Measurements from ENCODE around the gene TEKT5. TPM values are rescaled to one million over a fixed set of nuclear protein-coding genes. Genes with fewer than 3 reads are reported as not detected.
A peak's percentile ranks its signal among the peaks of the same experiment; 100 is the strongest.
"Not testable (repeated sequence)": the region's sequence is repeated elsewhere in the genome, so short reads cannot be mapped to it uniquely, and the experiment has no call there.

Gene TEKT5
- total RNA-seq, 1 experiment from 2014 or later: not detected

- H3K9me3 ChIP-seq (replicated peaks): no peaks in the 10 kb centered on the region
- H3K4me3 ChIP-seq: no peak overlapping the region
- no peaks in the 10 kb centered on the region for H3K4me1 ChIP-seq (replicated peaks)
- no peaks in the 10 kb centered on the region for H3K36me3 ChIP-seq
- no peaks in the 10 kb centered on the region for H3K27me3 ChIP-seq (replicated peaks)
- no peak for DNase-seq (ENCODE audit: low read depth in 1 of 2, low spot score in 2 of 2)
- no peak overlapping the region for H3K27ac ChIP-seq
Observed at GRCh38 chr16:10679921-10680320, 14.8 kb downstream of the TEKT5 start.

GRCh38 chr16:10679441-10679840, 15.3 kb downstream of the TEKT5 start:
- H3K27me3 ChIP-seq (replicated peaks); DNase-seq (ENCODE audit: low read depth in 1 of 2, low spot score in 2 of 2); H3K36me3 ChIP-seq; H3K9me3 ChIP-seq (replicated peaks); H3K4me1 ChIP-seq (replicated peaks); H3K27ac ChIP-seq; H3K4me3 ChIP-seq: not testable (repeated sequence)

GRCh38 chr16:10678655-10679054, 16.1 kb downstream of the TEKT5 start:
- H3K27me3 ChIP-seq (replicated peaks): no peaks in the 10 kb centered on the region
- H3K9me3 ChIP-seq (replicated peaks): no peaks in the 10 kb centered on the region
- H3K36me3 ChIP-seq: no peaks in the 10 kb centered on the region
- DNase-seq (ENCODE audit: low read depth in 1 of 2, low spot score in 2 of 2): no peak
- no peak overlapping the region for H3K4me3 ChIP-seq
- no peaks in the 10 kb centered on the region for H3K4me1 ChIP-seq (replicated peaks)
- H3K27ac ChIP-seq: no peak overlapping the region

GRCh38 chr16:10676284-10676683, 18.4 kb downstream of the TEKT5 start:
- DNase-seq (ENCODE audit: low read depth in 1 of 2, low spot score in 2 of 2): no peak
- Histone ChIP-seq H3K27ac (no peak overlapping the region), H3K4me3 (no peak overlapping the region), H3K27me3 (replicated peaks) (0 out of 2 replicates have a peak, but pooled peaks cover 3% of the 10 kb centered on the region), H3K4me1 (replicated peaks) (no peaks in the 10 kb centered on the region), H3K9me3 (replicated peaks) (no peaks in the 10 kb centered on the region), H3K36me3 (no peaks in the 10 kb centered on the region)

- Histone ChIP-seq H3K4me1 (replicated peaks) (no peaks in the 10 kb centered on the region), H3K4me3 (no peak overlapping the region), H3K36me3 (no peaks in the 10 kb centered on the region), H3K27ac (no peak overlapping the region), H3K9me3 (replicated peaks) (no peaks in the 10 kb centered on the region), H3K27me3 (replicated peaks) (0 out of 2 replicates have a peak, but pooled peaks cover 3% of the 10 kb centered on the region)
- DNase-seq (ENCODE audit: low read depth in 1 of 2, low spot score in 2 of 2): no peak
Observed at GRCh38 chr16:10675861-10676260, 18.9 kb downstream of the TEKT5 start.

- no peaks in the 10 kb centered on the region for H3K36me3 ChIP-seq
- 0 out of 2 replicates have a peak, but pooled peaks cover 3% of the 10 kb centered on the region for H3K27me3 ChIP-seq (replicated peaks)
- DNase-seq (ENCODE audit: low read depth in 1 of 2, low spot score in 2 of 2): no peak
- no peaks in the 10 kb centered on the region for H3K9me3 ChIP-seq (replicated peaks)
- no peak overlapping the region for H3K27ac ChIP-seq
- no peak overlapping the region for H3K4me3 ChIP-seq
- no peaks in the 10 kb centered on the region for H3K4me1 ChIP-seq (replicated peaks)
Observed at GRCh38 chr16:10675216-10675615, 19.5 kb downstream of the TEKT5 start.

- no peaks in the 10 kb centered on the region for H3K4me1 ChIP-seq (replicated peaks)
- H3K9me3 ChIP-seq (replicated peaks): no peaks in the 10 kb centered on the region
- no peak overlapping the region for H3K4me3 ChIP-seq
- DNase-seq (ENCODE audit: low read depth in 1 of 2, low spot score in 2 of 2): no peak
- H3K27me3 ChIP-seq (replicated peaks): 0 out of 2 replicates have a peak, but pooled peaks cover 3% of the 10 kb centered on the region
- no peak overlapping the region for H3K27ac ChIP-seq
- H3K36me3 ChIP-seq: no peaks in the 10 kb centered on the region
Observed at GRCh38 chr16:10671729-10672128, 23.0 kb downstream of the TEKT5 start.

- no peaks in the 10 kb centered on the region for H3K4me1 ChIP-seq (replicated peaks)
- H3K36me3 ChIP-seq: no peaks in the 10 kb centered on the region
- no peaks in the 10 kb centered on the region for H3K9me3 ChIP-seq (replicated peaks)
- no peak overlapping the region for H3K4me3 ChIP-seq
- no peak for DNase-seq (ENCODE audit: low read depth in 1 of 2, low spot score in 2 of 2)
- H3K27me3 ChIP-seq (replicated peaks): 0 out of 2 replicates have a peak, but pooled peaks cover 3% of the 10 kb centered on the region
- no peak overlapping the region for H3K27ac ChIP-seq
Observed at GRCh38 chr16:10669791-10670190, 24.9 kb downstream of the TEKT5 start.

- peak in 1 of 2 experiments; percentile 10 for DNase-seq (ENCODE audit: low read depth in 1 of 2, low spot score in 2 of 2)
- no peaks in the 10 kb centered on the region for H3K4me1 ChIP-seq (replicated peaks)
- H3K27ac ChIP-seq: no peak overlapping the region
- no peaks in the 10 kb centered on the region for H3K36me3 ChIP-seq
- 0 out of 2 replicates have a peak, but pooled peaks cover 3% of the 10 kb centered on the region for H3K27me3 ChIP-seq (replicated peaks)
- no peak overlapping the region for H3K4me3 ChIP-seq
- no peaks in the 10 kb centered on the region for H3K9me3 ChIP-seq (replicated peaks)
Observed at GRCh38 chr16:10668322-10669045, 26.2 kb downstream of the TEKT5 start.

- Histone ChIP-seq H3K4me3 (no peak overlapping the region), H3K27ac (no peak overlapping the region), H3K9me3 (replicated peaks) (no peaks in the 10 kb centered on the region), H3K4me1 (replicated peaks) (no peaks in the 10 kb centered on the region), H3K27me3 (replicated peaks) (no peaks in the 10 kb centered on the region), H3K36me3 (no peaks in the 10 kb centered on the region)
- no peak for DNase-seq (ENCODE audit: low read depth in 1 of 2, low spot score in 2 of 2)
Observed at GRCh38 chr16:10667239-10667638, 27.5 kb downstream of the TEKT5 start.

GRCh38 chr16:10666291-10666690, 28.4 kb downstream of the TEKT5 start:
- DNase-seq (ENCODE audit: low read depth in 1 of 2, low spot score in 2 of 2): no peak

GRCh38 chr16:10665166-10665565, 29.6 kb downstream of the TEKT5 start:
- Histone ChIP-seq H3K4me1 (replicated peaks) (no peaks in the 10 kb centered on the region), H3K27me3 (replicated peaks) (no peaks in the 10 kb centered on the region), H3K9me3 (replicated peaks) (no peaks in the 10 kb centered on the region), H3K27ac (no peak overlapping the region), H3K36me3 (no peaks in the 10 kb centered on the region), H3K4me3 (no peak overlapping the region)
- DNase-seq (ENCODE audit: low read depth in 1 of 2, low spot score in 2 of 2): no peak

More at GRCh38 chr16:10666291-10666690, 28.4 kb downstream of the TEKT5 start:
- Histone ChIP-seq H3K9me3 (replicated peaks) (no peaks in the 10 kb centered on the region), H3K36me3 (no peaks in the 10 kb centered on the region), H3K4me3 (no peak overlapping the region), H3K27ac (no peak overlapping the region), H3K27me3 (replicated peaks) (no peaks in the 10 kb centered on the region), H3K4me1 (replicated peaks) (no peaks in the 10 kb centered on the region)

GRCh38 chr16:10664720-10665126, 30.0 kb downstream of the TEKT5 start:
- no peak overlapping the region for H3K27ac ChIP-seq
- no peaks in the 10 kb centered on the region for H3K27me3 ChIP-seq (replicated peaks)
- H3K36me3 ChIP-seq: no peaks in the 10 kb centered on the region
- H3K9me3 ChIP-seq (replicated peaks): no peaks in the 10 kb centered on the region
- H3K4me1 ChIP-seq (replicated peaks): no peaks in the 10 kb centered on the region
- no peak overlapping the region for H3K4me3 ChIP-seq
- no peak for DNase-seq (ENCODE audit: low read depth in 1 of 2, low spot score in 2 of 2)

- Histone ChIP-seq H3K36me3 (no peaks in the 10 kb centered on the region), H3K27ac (no peak overlapping the region), H3K27me3 (replicated peaks) (no peaks in the 10 kb centered on the region), H3K4me3 (no peak overlapping the region), H3K9me3 (replicated peaks) (no peaks in the 10 kb centered on the region), H3K4me1 (replicated peaks) (no peaks in the 10 kb centered on the region)
- no peak for DNase-seq (ENCODE audit: low read depth in 1 of 2, low spot score in 2 of 2)
Observed at GRCh38 chr16:10663744-10664143, 31.0 kb downstream of the TEKT5 start.

- H3K9me3 ChIP-seq (replicated peaks): no peaks in the 10 kb centered on the region
- no peak overlapping the region for H3K27ac ChIP-seq
- H3K4me1 ChIP-seq (replicated peaks): no peaks in the 10 kb centered on the region
- DNase-seq (ENCODE audit: low read depth in 1 of 2, low spot score in 2 of 2): no peak
- no peaks in the 10 kb centered on the region for H3K27me3 ChIP-seq (replicated peaks)
- no peak overlapping the region for H3K4me3 ChIP-seq
- H3K36me3 ChIP-seq: no peaks in the 10 kb centered on the region
Observed at GRCh38 chr16:10663146-10663545, 31.6 kb downstream of the TEKT5 start.
